ENCODE results near the gene PDE4B. TPM values are rescaled to one million over a fixed set of nuclear protein-coding genes. Genes with fewer than 3 reads are reported as not detected.
"Not testable (repeated sequence)": the region's sequence is repeated elsewhere in the genome, so short reads cannot be mapped to it uniquely, and the experiment has no call there.

Gene PDE4B
- polyA plus RNA-seq, 1 donor, result 18.0 TPM

- DNase-seq, result not testable (repeated sequence)
Measured at GRCh38 chr1:66067219-66067618, 274.5 kb downstream of the PDE4B start.

- DNase-seq, result no peak
Measured at GRCh38 chr1:66069976-66070876, 277.5 kb downstream of the PDE4B start.

DNA sequence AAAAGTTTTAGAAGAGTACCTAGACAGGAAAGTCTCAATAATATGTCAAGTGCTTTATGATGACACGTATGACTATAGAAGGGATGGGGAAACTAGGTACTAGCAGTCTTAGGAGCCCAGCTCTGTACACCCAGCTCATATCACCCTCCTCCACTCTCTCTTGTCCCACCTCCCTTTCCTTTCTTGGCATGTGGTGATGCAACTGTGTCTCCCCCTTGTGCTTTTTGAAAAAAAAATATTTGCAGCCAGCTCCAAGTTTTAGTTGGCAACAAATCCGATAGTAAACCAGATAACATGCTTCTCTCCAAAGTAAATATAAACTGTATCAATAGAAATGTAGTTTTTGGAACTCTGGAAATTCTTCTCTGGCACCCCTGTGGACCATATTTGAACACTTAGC is 280.7 kb downstream of the PDE4B start:
- DNase-seq, result no peak

DNA sequence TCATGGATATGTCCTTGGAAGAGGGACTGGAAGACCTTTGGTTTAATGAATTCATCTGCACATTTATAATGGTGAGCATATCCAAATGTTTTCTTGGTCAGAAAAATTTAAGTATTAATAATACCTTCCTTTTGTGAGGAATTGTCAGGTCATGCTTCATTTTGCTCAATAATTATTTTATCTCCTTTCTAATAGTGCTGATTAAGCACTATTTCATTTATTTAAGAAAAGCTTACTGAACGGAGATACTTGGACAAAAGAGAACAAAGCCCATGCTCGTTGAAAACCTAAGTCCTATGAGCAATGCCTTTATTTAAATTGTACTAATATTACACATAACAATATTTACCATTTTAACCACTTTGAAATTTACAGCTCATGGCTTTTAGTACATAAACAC is 281.5 kb downstream of the PDE4B start:
- DNase-seq, result no peak

DNA sequence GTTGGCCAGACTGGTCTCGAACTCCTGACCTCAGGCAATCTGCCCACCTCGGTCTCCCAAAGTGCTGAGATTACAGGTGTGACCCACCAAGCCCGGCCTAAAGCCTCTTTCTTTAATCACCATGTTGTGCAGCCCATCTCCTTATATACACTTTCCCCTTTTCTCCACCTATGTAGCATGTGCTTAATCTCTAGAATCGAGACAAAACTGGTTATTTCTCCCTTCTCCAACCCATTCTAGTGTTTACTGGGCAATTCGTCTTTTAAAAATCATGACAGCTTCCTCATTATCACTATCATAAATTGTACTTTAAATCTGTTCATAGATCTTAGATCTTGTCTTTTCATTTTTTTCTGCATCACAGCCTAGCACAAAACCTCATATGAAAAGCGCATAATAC is 285.7 kb downstream of the PDE4B start:
- no peak for DNase-seq

GRCh38 chr1:66083003-66083402 is 290.3 kb downstream of the PDE4B start:
- no peak for DNase-seq

- DNase-seq, result no peak
Measured at GRCh38 chr1:66084442-66084841, 291.7 kb downstream of the PDE4B start.

- no peak for DNase-seq
Measured at GRCh38 chr1:66085600-66085999, 292.9 kb downstream of the PDE4B start.

GRCh38 chr1:66088787-66089186 is 296.1 kb downstream of the PDE4B start:
- no peak for DNase-seq

DNA sequence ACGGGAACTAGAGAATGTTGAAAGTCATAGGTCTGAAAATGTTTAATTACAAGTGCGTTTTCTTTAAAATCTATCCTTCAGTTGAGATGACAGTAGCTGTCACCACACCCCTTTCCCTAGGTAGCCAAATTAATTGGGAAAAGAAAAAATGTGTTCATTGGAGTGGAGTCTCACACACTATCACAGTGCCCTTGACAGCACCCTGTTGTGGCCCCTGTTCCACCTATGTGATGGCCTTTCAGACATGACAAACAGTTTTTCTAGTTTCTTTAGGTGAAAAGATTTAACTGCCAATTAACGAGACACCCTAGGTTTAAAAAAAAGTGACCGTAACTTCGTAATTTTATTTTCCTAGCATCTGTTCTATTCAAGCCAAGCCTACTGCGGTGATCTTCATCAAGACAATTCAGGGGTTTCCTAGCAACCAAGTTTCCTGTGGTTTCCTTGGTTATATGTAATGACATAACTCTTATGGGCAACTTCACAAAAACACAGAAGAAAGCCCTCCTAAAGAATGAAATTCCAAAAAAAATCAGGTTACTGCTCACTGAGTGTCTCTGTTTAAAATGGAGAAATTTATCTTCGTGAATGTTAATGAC is 298.3 kb downstream of the PDE4B start:
- DNase-seq, result no peak

DNA sequence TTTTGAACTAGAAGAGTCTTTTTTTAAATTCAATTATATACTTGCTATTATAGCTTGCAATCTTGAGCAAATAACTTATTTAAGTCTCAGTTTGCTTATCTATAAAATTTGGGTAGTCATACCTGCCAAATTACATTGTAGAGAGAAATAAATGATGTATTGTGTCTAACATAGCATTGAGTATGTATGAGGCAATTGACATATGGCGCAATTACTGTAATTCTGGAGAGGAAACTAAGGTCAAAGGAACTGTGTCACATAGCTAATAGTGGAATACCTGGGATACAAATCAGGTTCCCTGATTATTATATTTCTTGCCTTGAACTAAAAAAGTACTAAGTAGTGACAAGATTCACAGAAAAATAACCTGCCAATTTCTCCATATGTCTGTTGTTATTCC is 302.5 kb downstream of the PDE4B start:
- no peak for DNase-seq

DNA sequence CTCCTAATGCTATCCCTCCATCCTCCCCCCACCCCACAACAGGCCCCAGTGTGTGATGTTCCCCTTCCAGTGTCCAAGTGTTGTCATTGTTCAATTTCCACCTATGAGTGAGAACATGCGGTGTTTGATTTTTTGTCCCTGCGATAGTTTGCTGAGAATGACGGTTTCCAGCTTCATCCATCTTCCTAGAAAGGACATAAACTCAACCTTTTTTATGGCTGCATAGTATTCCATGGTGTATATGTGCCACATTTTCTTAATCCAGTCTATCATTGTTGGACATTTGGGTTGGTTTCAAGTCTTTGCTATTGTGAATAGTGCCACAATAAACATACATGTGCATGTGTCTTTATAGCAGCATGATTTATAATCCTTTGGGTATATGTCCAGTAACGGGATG is 308.3 kb downstream of the PDE4B start:
- DNase-seq, result not testable (repeated sequence)

GRCh38 chr1:66104076-66104475 is 311.4 kb downstream of the PDE4B start:
- not testable (repeated sequence) for DNase-seq

- no peak for DNase-seq
Measured at GRCh38 chr1:66108624-66109023, 315.9 kb downstream of the PDE4B start.

DNA sequence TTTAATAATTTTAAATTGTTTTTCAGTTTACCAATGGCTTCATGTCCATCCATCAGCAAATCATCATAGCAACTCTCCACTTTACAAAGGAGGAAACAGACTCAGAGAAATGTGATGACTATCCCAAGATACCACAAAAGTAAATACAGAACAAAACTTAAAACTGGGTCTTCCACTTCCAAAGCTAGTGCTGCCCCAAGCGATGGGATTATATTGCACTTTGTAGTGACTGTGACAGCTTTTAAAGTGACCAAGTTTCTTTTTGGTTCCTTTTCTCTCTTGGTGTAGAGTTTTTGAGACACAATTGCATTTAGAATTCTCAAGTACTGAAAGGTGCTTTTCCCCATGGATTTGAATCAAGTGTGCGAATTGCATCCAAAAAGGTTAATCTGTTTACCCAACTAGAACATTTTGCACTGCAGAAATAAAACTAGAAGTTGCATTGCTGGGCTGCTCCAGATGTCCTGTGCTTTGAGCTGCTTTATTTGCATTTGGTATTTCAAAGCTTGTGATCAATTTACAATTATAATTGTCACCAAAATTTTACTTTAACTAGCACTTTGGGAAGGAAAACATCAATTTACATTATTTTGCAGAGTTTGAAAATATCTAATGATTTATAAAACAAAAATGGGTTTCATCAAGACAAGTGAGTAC is 320.2 kb downstream of the PDE4B start:
- no peak for DNase-seq

- DNase-seq, result no peak
Measured at GRCh38 chr1:66119148-66119547, 326.5 kb downstream of the PDE4B start.

- no peak for DNase-seq
Measured at GRCh38 chr1:66124670-66125069, 332.0 kb downstream of the PDE4B start.

GRCh38 chr1:66128641-66129040 is 335.9 kb downstream of the PDE4B start:
- DNase-seq, result not testable (repeated sequence)

DNA sequence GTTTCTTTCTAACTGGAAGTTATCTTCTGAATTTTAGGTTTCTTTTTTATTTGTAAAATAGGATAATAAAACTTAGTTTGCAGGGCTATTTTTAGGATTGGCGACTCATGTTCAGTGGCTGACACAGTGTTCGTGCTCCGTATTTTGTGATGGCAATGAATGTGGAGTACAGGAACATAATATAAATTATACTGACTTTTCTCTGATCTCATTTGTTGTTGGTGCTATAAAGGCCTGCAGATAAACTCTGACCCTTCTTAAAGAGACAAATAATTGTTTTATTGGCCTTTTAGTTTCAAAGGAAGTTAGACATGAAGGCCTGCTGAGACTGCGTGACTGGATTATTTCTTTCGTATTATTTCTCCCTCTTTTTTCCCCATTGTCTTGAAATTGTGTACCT is 339.6 kb downstream of the PDE4B start:
- no peak for DNase-seq

GRCh38 chr1:66134004-66134403 is 341.3 kb downstream of the PDE4B start:
- no peak for DNase-seq

GRCh38 chr1:66135161-66135560 is 342.5 kb downstream of the PDE4B start:
- DNase-seq, result no peak

DNA sequence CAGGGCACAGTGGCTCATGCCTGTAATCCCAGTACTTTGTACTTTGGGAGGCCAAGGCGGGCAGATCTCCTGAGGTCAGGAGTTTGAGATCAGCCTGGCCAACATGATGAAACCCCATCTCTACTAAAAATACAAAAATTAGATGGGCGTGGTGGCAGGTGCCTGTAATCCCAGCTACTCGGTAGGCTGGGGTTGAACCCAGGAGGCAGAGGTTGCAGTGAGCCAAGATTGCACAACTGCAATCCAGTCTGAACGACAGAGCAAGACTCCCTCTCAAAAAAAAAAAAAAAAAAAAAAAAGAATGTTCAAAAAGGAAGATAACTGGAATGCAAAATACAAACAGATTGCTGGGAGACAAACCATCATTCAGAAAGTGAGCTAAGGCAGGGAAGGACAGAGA is 343.7 kb downstream of the PDE4B start:
- not testable (repeated sequence) for DNase-seq

DNA sequence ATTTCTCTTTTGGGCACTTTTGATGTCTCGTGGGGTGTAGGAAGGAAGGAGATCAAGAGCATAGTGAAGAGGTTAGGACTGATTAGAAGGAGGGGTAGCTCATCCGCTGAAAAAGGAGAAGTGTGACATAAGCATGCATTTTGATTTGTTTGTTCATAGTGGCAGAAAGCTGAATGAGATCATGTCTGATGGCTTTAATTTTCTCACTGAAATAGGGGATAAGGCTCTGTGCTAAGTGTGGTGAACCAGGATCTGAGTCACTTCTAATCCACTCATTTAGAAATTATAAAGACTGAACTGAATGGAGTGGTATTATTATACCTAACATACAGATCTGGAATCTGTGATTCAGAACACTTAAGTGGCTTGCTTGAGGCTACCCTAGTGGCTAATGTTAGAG is 344.5 kb downstream of the PDE4B start:
- DNase-seq, result no peak

GRCh38 chr1:66138613-66139012 is 345.9 kb downstream of the PDE4B start:
- no peak for DNase-seq
